HG02970 (cell line): ENCODE data around the gene METTL25.
A peak's percentile ranks its signal among the peaks of the same experiment; 100 is the strongest.

ENCODE experiments used
- ATAC-seq: cut with Tn5 transposase; IDR thresholded peaks from one replicate; pipeline ENCODE4 v1.9.1; 2021; ENCODE audit warnings: mild to moderate bottlenecking, moderate library complexity, moderate number of reproducible peaks; ENCODE audit not compliant: unreplicated experiment, low FRiP score

The METTL25 gene

DNA sequence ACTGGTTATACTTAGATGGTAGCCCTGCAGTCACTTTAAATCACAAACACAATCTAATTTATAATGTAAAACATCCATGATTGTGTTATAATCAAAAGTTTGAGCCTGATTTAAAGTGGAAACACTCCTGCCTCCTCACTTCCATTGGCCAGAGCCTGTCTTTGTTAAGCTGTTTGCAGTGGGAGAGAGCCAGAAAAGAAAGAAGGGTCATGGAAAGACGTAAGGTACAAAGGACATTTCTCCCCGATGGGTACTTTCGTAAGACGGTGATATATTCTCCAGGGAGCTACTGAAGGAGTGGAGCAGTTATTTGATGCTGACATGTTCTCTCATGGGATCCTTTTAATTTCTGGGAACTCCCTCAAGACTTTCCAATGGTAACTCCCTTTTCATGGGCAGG, 164.0 kb downstream of the METTL25 start:
- ATAC-seq = no peak

DNA sequence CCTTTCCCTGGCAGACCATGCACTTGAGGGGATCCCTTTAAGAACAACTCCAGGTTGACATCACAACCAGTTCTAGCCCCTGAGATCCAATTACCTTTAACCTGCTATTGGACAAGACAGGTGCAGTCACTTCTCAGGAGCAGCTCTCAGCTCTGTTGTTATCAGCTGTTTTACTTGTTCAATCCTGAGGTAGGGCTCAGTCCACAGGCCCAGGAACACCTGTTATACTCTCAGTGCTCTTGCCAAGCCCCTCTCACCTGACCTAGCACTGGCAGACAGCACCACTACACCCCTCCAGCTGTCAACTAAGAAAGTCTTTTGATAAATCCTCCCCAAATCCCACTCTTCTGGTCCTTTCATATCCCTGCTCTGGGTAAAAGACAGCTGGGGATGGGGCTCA, 164.4 kb downstream of the METTL25 start:
- no peak for ATAC-seq

DNA sequence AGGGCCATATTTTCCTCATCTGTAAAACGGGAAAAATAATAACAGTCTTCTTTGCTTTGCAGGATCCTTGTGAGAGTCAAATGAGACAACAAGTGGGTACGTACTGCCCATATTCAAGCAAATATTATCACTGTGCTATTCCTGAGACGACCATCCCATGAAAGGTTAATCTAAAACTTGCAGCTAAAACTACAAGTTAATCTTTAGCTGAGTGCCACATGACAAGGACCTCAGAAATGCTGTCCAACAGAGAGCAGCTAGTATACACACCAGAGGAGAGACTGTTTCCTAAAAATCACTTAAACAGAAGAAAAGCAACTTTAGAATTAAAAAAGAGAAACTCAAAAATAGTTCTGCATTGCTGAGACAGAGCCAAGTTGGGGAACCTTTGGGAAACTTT, 165.7 kb downstream of the METTL25 start:
- no peak for ATAC-seq

DNA sequence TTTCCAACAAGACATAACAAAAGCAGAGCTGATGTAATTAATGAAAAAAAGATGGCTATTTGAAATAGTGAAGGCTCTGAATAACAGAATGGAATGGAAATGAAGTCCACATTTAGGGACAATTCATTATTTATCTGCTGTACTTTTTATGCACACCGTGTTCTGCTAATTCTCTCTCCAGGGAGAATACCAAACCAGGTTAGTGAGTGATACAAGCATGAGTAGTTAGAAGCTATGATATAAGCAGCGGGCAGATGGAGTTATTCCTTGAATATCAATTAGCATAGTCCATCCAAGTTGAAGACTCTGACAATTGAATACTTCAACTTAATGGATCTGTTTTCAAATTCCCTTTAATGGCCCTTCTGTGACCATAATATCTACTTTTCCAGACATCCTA, 166.3 kb downstream of the METTL25 start:
- ATAC-seq = no peak

DNA sequence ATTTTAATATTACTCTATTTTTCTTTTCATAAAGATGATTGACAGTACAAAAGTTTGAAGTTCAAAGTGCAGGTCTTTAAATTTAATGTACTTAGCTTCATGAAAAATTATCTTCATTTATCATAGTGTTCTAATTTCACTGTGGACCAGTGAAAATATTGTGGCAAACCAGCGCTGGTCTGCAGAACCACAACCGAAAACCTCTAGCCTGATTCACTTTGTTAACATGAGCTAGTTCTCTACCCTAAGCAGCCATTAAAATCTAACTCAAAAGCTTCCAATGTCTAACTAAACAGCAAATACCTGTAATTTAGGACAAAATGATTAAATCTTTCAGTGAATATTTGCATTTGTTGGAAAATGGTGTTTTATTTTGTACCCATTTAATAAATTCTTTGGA, 167.3 kb downstream of the METTL25 start:
- ATAC-seq = no peak

DNA sequence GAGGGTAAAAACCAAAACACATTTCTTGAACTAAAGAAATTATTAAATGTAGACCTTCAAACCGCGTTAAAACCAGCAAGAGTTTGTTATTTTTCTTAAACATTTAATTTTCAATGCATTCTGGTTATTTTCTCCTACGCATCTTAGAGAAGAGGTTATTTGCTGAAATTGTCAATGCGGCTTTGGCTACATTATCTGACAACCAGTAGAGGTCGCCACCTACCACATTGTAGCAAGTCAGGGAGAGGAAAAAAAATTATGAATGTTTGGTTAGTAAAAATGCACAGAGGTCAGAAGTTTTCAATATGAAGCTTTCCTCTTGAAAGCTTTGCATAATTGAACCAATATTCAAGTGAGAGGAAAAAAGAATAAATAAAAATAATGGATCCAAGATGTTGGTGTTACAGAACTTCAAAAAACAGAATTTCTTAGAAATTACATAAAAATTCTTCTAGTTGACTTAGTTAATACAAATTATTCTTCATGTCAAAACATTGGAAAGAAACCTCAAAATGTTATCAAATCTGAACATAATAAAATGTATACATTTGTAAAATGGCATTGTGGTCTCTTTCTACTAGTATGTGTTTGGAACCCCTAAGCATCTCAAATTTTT, 168.9 kb downstream of the METTL25 start:
- ATAC-seq = peak; percentile 50
